DND-41 (cell line): ENCODE results near the gene FBRSL1.

ENCODE experiments used
- EZH2 ChIP-seq: IDR thresholded peaks from 3 replicates; pipeline ENCODE4 v1.6.1; 2012; ENCODE audit warnings: borderline replicate concordance, low read depth, mild to moderate bottlenecking, moderate library complexity, low read length, inconsistent platforms; ENCODE audit not compliant: severe bottlenecking
- TF ChIP-seq, protein P1 (sequence below): IDR thresholded peaks from 2 replicates; pipeline ENCODE4 v1.5.1; 2012; ENCODE audit warnings: borderline replicate concordance, low read length, moderate library complexity, mild to moderate bottlenecking; ENCODE audit not compliant: poor library complexity, severe bottlenecking; ENCODE audit errors: extremely low read depth

DNA sequence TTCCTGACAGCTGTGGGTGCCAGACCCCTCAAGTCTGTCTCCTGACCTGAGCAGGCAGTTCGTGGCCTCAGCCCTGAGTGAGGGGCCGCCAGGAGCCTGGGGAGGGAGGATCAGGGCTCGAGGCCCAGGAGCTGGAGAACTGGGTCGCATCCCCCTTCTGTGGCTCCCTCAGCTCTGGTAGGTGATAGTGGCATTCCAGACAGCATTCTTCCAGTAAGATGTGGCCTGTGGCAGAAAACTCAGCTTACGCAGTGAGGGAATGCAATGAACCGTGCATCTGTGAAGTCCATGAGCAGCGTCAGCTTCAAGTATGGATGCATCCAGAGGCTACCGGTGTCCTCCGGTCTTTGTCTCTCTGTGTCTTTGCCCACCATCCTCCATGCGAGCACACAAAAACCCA, 28.4 kb upstream of the FBRSL1 start:
- TF ChIP-seq, protein P1, sequence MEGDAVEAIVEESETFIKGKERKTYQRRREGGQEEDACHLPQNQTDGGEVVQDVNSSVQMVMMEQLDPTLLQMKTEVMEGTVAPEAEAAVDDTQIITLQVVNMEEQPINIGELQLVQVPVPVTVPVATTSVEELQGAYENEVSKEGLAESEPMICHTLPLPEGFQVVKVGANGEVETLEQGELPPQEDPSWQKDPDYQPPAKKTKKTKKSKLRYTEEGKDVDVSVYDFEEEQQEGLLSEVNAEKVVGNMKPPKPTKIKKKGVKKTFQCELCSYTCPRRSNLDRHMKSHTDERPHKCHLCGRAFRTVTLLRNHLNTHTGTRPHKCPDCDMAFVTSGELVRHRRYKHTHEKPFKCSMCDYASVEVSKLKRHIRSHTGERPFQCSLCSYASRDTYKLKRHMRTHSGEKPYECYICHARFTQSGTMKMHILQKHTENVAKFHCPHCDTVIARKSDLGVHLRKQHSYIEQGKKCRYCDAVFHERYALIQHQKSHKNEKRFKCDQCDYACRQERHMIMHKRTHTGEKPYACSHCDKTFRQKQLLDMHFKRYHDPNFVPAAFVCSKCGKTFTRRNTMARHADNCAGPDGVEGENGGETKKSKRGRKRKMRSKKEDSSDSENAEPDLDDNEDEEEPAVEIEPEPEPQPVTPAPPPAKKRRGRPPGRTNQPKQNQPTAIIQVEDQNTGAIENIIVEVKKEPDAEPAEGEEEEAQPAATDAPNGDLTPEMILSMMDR, result no peak
- TF ChIP-seq EZH2, result no peak
